Lower lobe of right lung (tissue), 2 donors: ENCODE results near the gene SLC38A2. TPM values are rescaled to one million over a fixed set of nuclear protein-coding genes. Genes with fewer than 3 reads are reported as not detected.

Experiments
- ATAC-seq, 2 donors: fragments of 200-7000 bp; cut with Tn5 transposase; one replicate each; pipeline ENCODE4 v1.9.1; 2020 to 2022; ENCODE audit warnings: mild to moderate bottlenecking in 2 of 2, moderate library complexity in 2 of 2
- DNase-seq: peaks from one replicate; pipeline ENCODE4 v3.0.0-alpha.2; 2020
- H3K27ac ChIP-seq: fragments of 200-600 bp; one replicate; pipeline ENCODE4 v1.8.0; 2022
- H3K27me3 ChIP-seq: fragments of 200-600 bp; one replicate; pipeline ENCODE4 v1.8.0; 2022; ENCODE audit warnings: low read depth
- H3K36me3 ChIP-seq: fragments of 200-600 bp; one replicate; pipeline ENCODE4 v1.8.0; 2022; ENCODE audit warnings: mild to moderate bottlenecking
- H3K4me1 ChIP-seq: fragments of 200-600 bp; one replicate; pipeline ENCODE4 v1.8.0; 2022
- H3K4me3 ChIP-seq: fragments of 200-600 bp; one replicate; pipeline ENCODE4 v1.8.0; 2022; ENCODE audit warnings: mild to moderate bottlenecking
- H3K9me3 ChIP-seq: fragments of 200-600 bp; one replicate; pipeline ENCODE4 v1.8.0; 2022
- CTCF ChIP-seq: fragments of 200-600 bp; IDR thresholded peaks from one replicate; pipeline ENCODE4 v1.8.0; 2022; ENCODE audit warnings: antibody characterized with exemption, mild to moderate bottlenecking
- intact Hi-C: fragments of 100-400 bp; cut with DNase I; formaldehyde crosslinking; loops from one replicate; pipeline ENCODE4 v1.11.0; 2022
- total RNA-seq: library from RNA; stranded (reverse); fragmentation: NEBNext Ultra II Directional; extraction: Animal tissue kit (Norgen Biotek cat#: 25700); gene quantifications from one replicate; pipeline ENCODE4 v1.2.1, GENCODE V29; 2021
- donor health status: DM: no; HTN: yes; CAD: no; lungs with severe emphysema.

The SLC38A2 gene
- total RNA-seq, 1 donor from 2014 or later = 284 TPM

- intact Hi-C loops = no loop called here
- peaks cover 96% of the 10 kb centered on the region for H3K36me3 ChIP-seq
Measured at GRCh38 chr12:46362895-46363581, 9.5 kb downstream of the SLC38A2 start.

GRCh38 chr12:46361667-46362034 is 10.9 kb downstream of the SLC38A2 start:
- DNase-seq (no peak), ATAC-seq (no peak)
- Histone ChIP-seq H3K9me3 (no peaks in the 10 kb centered on the region), H3K27ac (no peak overlapping the region), H3K4me3 (no peak overlapping the region), H3K36me3 (peaks cover 82% of the 10 kb centered on the region), H3K4me1 (peaks cover 40% of the 10 kb centered on the region), H3K27me3 (no peaks in the 10 kb centered on the region)
- no peak for TF ChIP-seq CTCF
- intact Hi-C loops = no loop called here

More at GRCh38 chr12:46362895-46363581, 9.5 kb downstream of the SLC38A2 start:
- Histone ChIP-seq H3K27ac (no peak overlapping the region), H3K4me1 (peaks cover 54% of the 10 kb centered on the region), H3K27me3 (no peaks in the 10 kb centered on the region), H3K4me3 (no peak overlapping the region), H3K9me3 (no peaks in the 10 kb centered on the region)
- ATAC-seq = no peak
- no peak for TF ChIP-seq CTCF
- no peak for DNase-seq

- ATAC-seq = no peak
- Histone ChIP-seq H3K36me3 (peaks cover 77% of the 10 kb centered on the region), H3K4me1 (peaks cover 35% of the 10 kb centered on the region), H3K27ac (no peak overlapping the region), H3K9me3 (no peaks in the 10 kb centered on the region), H3K4me3 (no peak overlapping the region), H3K27me3 (no peaks in the 10 kb centered on the region)
- no peak for DNase-seq
- intact Hi-C loops = no loop called here
- no peak for TF ChIP-seq CTCF
Measured at GRCh38 chr12:46360908-46361666, 11.5 kb downstream of the SLC38A2 start.

GRCh38 chr12:46360370-46360769 is 12.2 kb downstream of the SLC38A2 start:
- no peak for TF ChIP-seq CTCF
- Histone ChIP-seq H3K9me3 (no peaks in the 10 kb centered on the region), H3K36me3 (peaks cover 69% of the 10 kb centered on the region)

DNA sequence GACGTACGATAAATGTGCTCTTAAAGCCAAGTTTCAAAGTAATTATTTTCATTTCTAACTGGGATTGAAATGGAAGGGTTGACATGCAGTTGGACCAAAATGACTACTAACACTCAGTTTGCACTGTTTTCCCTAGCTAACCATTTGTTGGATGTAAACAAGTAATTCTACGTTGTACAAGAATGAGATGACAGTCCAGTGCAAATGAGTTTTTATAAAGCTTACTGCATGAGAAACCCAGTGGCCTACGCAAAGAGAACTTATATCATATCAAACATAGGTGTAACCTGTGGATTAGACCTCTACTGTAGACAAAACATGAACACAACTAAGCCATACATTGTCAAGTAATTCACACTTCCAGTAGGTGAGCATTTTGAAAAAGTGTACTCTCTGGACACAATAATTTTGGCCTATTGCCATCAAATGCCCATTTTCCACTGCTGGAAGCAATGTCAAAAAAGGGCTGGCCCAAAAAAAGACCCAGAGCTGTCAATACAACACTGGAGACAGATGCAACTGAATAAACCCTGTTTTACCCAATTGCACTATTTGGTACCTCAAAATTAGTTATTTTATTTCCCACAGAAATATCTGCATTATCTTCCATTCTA is 12.8 kb downstream of the SLC38A2 start:
- no peak overlapping the region for H3K4me3 ChIP-seq
- intact Hi-C loops = no loop called here
- no peak for DNase-seq
- H3K36me3 ChIP-seq = peaks cover 63% of the 10 kb centered on the region
- H3K9me3 ChIP-seq = no peaks in the 10 kb centered on the region
- peaks cover 23% of the 10 kb centered on the region for H3K4me1 ChIP-seq
- H3K27ac ChIP-seq = no peak overlapping the region
- ATAC-seq = no peak
- no peaks in the 10 kb centered on the region for H3K27me3 ChIP-seq
- TF ChIP-seq CTCF = no peak

More at GRCh38 chr12:46360370-46360769, 12.2 kb downstream of the SLC38A2 start:
- ATAC-seq (no peak), DNase-seq (no peak)
- H3K4me1 ChIP-seq = peaks cover 28% of the 10 kb centered on the region
- H3K27ac ChIP-seq = no peak overlapping the region
- H3K4me3 ChIP-seq = no peak overlapping the region
- intact Hi-C loops = no loop called here
- H3K27me3 ChIP-seq = no peaks in the 10 kb centered on the region
